CD4-positive, alpha-beta T cell treated with Interleukin-15 for 4 hours (primary cell): ENCODE data around the gene ROBO1.

Experiments
- DNase-seq: peaks from one replicate; pipeline ENCODE4 v3.0.0-alpha.2; 2020; ENCODE audit warnings: low spot score

ROBO1 gene

GRCh38 chr3:79011821-79012529 lies 755.8 kb downstream of the ROBO1 start:
- no peak for DNase-seq

GRCh38 chr3:79009861-79010260 lies 757.9 kb downstream of the ROBO1 start:
- DNase-seq = no peak

- no peak for DNase-seq
Observed at GRCh38 chr3:79006077-79006476, 761.7 kb downstream of the ROBO1 start.

- no peak for DNase-seq
Observed at GRCh38 chr3:79005084-79005483, 762.7 kb downstream of the ROBO1 start.

DNA sequence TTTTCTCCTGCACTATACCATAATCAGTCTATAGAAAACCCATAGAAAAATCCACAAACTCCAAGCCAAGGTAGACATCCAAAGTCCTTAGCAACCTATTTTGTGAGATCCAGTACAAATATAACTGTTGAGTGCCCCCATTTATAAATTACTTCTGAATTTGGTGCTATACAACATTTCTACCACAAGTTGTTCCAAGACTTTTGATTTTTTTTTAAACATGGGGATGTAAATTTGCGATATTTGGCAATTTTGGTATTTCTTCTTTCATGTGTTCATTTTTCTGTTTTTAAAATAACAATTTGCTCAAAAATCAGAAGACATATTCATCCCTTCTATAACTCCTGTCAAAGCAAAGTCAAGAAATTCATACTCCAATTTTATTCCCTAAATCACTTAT lies 763.8 kb downstream of the ROBO1 start:
- DNase-seq = no peak

- no peak for DNase-seq
Observed at GRCh38 chr3:79002465-79003372, 765.1 kb downstream of the ROBO1 start.

DNA sequence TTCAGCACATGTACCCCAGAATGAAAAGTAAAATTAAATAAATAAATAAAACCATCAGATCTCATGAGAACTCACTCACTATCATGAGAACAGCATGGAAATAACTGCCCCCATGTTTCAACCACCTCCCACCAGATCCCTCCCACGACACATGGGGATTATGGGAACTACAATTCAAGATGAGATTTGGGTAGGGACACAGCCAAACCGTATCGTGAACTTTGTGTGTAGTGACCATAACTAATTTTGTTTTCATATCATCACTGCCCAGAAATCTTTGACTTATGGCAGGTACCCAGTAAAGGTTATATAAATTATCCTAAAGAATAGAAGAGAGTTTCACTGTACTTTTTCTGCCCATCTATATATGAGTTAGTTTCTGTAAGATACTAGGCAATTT lies 766.5 kb downstream of the ROBO1 start:
- no peak for DNase-seq

GRCh38 chr3:78999139-78999538 lies 768.7 kb downstream of the ROBO1 start:
- DNase-seq = no peak

- DNase-seq = no peak
Observed at GRCh38 chr3:78995087-78995486, 772.7 kb downstream of the ROBO1 start.

DNA sequence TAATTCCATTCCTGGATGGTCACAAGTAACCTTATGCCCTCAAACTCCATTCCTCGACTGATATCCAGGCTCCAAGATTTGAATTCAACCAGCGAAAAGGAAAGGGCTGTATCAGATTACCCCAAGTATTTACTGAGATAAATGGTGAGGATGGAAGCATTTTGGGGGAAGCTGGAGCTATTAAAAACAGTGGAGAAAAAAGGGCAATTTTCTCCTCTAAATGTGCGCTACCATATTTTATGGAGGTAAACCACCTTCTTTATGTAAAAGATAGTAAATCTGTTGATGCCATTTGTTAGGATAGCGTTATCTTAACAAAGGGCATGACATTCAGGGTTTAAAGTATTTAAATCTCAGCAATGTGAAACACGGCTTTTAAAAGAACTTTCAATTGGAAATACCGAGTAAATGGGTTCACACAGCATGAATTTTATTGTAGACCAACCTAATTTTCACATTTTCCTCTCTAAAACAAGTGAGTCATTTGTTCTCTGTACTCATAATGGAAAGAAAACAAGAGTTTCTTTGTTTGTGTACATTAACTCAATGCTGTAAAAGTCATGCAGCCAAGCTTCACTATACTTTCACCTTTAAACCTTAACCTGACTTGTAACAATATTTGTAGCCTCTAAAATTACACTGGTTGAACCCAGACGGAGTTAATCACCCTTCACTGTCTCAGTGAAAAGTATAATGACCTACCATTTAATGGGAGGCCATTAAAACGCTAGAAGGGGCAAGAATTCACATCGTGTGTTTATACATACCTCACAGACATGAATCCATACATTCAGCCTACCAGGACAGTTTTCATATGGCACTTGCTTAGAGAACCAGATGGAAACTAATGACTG lies 773.4 kb downstream of the ROBO1 start:
- no peak for DNase-seq

GRCh38 chr3:78993375-78993774 lies 774.4 kb downstream of the ROBO1 start:
- no peak for DNase-seq

DNA sequence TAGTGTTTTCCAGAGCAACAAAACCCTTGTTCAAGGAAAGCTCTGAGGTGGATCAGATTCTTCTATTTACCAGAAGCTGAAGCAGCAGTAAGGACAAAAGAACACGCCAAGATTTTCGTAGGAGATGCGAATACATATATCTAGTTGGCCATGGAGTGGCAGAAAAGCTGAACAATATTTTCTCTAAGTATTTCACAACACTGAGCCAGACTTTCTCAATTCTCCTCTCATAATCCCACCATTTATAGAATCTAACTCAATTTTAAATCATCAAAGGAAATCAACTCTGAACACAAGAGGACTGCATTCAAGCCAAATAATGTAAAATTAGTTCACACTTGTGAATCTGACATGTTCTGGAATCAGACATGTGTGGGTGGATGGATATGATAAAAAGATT lies 775.0 kb downstream of the ROBO1 start:
- DNase-seq = no peak

- DNase-seq = no peak
Observed at GRCh38 chr3:78992400-78992799, 775.4 kb downstream of the ROBO1 start.

DNA sequence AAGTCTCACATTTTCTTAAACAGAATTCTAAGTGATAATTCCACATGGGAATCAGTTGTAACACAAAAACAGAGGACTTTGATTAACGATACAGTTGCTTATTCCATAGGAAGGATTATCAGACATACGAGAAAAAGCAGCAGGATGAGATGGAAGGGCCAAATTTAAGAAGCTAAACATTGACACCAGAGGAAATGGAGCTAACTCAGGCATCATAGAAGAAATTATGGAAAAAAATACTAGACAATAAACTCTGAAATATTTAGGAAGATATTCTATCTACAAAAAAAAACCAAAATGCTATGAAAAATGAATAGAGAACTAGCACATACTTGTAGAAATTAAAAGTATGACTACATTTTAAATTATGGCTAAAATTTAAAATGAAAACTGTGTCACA lies 776.1 kb downstream of the ROBO1 start:
- no peak for DNase-seq

DNA sequence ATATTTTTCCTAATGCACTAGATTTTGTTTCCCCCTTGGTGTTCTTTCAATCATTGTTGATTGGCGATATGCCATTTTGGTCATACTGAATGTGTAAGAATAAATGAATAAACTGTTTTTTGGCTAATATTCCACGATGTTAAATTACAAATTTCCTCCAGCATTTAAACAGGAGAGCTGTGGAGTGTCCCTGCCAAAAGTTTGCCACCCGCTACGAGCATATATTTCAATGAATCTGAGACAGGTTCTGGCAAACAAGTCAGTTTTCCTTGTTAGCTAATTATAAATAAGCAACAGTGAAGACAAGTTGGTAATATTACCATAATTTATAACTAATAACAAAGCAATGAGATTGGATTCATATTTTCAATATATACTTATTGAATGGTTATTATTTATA lies 777.6 kb downstream of the ROBO1 start:
- DNase-seq = no peak

DNA sequence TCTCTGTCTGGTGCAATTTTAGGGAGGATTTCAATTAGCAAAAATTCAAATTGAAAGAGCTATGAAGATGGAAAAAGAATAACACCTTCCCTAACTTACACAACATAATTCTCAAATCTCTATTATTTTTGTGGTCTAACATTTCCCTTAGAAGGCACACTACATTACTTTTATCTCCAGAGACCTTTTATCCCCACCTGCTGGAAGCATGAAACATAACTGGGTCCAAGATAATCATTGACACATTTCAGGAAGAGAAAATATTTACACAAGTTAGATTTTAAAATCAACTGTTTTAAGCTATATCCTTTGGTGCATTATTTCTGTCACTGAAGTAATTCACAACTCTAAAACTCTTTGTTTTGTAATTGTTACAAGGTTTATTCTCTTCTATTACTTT lies 779.5 kb downstream of the ROBO1 start:
- no peak for DNase-seq

DNA sequence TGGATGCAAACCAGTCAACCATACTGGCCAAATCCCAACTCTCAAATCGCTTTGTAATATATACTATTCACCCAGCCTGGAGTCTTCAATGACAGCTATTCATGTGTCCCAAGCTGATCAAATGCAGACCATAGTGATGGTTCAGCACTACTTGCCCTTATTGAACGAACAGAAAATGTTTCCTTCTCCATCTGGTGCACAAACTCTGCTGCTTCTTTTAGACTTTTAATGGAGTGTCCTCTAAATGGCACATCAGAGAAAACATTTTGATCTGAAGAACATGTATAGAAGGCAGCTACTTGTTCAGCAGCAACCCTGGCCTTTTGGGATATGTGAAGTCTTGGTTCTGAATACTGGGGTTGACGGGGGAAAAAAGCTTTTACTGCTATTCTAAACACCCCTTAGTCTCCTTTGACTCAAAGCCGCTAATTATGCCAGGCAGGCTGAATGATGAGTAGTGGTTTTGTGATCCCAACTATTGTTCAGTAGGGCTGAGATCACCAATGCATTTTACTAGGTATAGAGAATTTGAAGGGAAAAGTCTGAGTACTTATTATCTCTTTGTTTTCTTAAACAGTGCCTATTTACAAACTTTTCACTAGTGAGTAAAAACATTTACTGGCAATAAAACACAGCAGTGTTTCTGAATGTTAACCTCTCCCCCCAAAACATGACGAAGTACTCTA lies 781.2 kb downstream of the ROBO1 start:
- DNase-seq = no peak

DNA sequence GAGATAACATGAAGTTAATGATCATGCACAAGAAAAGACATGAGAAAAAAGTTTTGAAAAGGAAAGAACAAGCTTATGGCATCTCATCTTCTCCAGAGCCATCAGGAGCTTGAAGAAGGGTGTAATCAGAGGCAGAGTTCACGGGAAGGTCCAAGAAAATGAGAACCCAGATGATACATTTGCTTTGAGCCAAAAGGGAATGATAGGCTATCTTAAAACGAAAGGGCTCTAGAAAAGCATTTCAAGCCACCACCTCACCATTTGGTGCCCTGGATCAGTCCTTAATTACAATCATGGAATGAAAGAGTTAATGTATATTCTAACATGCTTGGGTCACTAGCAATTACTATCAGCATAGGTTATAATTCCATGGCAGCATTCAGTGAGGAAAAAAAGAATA lies 781.8 kb downstream of the ROBO1 start:
- no peak for DNase-seq

DNA sequence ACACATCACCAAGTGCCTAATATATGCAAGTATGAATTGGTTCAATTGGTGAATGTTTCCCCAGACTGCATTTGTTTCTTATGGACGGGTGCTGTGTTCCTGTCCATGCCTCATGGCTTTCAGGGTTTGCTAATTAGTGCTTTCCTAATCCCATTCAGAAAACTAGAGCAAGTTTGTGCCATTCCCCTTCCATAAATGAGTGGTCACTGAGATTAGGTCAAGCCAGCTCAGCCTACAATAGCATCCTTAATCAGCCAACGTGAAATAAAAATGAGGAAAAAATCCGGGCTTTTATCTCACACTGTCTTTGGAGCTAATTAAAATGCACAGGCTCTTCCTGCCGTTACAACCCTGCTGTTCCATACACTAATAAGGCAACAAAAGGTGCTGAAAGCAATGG lies 788.8 kb downstream of the ROBO1 start:
- no peak for DNase-seq

GRCh38 chr3:78978037-78978436 lies 789.8 kb downstream of the ROBO1 start:
- no peak for DNase-seq

- no peak for DNase-seq
Observed at GRCh38 chr3:78977073-78977472, 790.7 kb downstream of the ROBO1 start.

DNA sequence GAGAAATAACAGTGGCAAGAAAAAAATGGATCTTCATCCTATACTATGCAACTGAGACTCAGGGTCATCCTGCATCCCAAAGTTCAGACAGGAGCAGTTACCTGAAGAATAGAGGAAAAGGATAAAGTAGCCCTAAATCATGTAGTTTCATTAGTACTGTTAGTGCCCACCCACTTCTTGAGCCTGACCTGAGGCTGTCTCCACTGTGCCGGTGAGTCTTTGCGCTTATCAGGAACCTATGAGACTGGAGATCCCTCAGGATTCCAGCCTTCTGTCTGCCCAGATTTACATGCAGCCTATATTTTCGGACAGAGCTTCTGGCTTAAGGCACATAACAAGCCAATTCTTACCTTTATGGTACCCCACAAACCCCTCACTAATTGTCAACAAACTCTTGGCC lies 791.6 kb downstream of the ROBO1 start:
- no peak for DNase-seq
